Measurements from ENCODE around the gene RPS2.
"Not testable (repeated sequence)": the region's sequence is repeated elsewhere in the genome, so short reads cannot be mapped to it uniquely, and the experiment has no call there.

Gene RPS2

DNA sequence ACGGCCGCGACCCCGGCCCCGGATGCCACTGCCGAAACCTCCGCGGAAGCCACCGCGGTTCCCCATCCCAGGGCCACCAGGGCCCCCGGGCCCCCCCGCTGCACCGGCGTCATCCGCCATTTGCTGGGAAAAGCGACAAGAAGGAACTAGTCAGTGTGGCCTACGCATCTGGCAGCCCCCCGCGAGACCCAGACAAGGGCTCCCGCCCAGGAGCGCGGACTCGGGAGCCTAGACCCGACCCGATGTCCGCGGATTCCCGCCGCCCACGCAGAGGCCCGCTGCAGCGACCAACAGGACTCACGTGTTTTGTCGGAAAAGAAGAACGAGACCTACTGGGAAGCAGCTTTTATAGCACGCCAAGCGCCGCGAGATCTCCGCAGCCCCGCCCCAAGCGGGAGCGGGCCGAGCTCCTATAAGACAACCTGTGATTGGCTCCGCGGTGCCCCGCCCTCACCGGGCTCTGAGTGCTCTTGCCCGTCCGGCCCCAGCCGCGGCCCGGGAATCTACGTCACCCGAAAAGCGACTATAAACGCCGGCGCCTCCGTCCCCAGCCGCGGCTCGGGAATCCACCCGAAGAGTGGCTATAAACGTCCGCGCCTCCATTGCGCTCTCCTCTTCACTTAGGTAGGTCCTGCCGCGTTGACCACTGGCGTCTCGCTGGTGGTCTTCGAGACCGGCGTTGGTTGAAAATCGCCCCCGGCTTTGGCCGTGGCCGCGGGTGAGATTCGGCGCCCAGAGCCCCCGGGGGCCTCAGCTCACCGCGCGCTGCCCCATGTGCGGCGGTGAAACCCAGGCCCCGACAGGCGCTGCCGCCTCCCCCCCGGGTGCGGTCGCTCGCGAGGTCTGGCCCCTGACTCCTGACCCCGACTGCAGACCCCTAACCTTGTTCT, at the start of gene RPS2:
RPS2 (minus strand) TSS at position 321 of the 890 bp plus-strand sequence; CDS start at position 120, 201 bp downstream.
- DNase-seq, result peak; percentile 100

DNA sequence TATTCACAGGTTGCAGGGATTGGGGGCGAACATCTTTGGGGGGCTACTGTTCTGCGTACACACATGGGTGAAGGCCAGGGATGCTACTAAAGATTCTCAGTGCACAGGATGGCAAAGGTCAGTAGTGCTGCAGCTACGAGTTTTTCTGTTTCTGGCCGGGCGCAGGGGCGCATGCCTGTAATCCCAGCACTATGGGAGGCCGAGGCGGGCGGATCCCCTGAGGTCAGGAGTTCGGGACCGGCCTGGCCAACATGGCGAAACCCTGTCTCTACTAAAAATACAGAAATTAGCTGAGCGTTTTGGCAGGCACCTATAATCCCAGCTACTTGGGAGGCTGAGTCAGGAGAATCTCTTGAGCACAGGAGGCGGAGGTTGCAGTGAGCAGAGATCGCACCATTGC, 48.9 kb upstream of the RPS2 start:
- DNase-seq, result no peak

DNA sequence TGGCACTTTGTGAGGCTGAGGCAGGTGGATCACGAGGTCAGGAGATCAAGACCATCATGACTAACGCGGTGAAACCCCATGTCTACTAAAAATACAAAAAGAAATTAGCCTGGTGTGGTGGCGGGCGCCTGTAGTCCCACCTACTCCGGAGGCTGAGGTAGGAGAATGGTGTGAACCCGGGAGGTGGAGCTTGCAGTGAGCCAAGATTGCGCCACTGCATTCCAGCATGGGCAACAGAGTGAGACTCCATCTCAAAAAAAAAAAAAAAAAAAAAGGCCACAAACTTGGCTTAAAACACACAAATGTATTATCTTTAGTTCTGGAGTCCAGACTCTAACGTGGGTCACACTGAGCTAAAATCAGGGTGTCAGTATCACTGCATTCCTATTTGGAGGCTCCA, 47.1 kb upstream of the RPS2 start:
- DNase-seq, result not testable (repeated sequence)

DNA sequence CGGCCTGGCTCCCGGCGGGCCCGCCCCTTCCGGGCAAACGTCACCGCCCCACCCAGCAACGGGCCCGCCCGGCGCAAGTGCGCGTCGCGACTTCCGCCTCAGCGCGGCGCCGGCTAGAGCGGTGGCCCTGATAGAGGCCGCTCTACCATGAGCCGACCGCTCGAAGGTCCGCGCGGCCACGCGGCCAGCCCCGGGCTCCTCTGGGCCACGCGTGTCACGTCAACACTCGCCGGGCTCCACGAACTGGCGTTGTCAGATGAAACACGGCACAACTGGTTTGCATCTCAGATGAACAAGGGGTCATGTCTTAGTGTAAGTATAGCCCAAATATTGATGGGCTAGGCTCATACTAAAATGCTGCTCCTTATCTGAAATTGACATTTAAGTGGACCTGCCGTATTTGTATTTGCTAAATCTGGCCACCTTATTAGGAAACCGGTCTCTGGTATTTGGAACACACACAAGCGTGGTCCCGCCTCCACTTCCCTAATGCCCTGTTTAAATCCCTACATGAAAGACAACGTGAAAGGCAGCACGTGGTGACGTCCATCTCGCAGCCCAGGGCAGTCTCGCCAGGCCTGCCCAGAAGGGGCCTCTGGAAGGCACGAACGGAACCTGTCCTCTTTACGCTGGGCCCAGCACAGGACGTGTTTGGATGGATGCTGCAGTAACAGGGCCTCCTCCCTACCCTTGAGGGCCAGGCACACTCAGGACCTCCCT, 45.3 kb upstream of the RPS2 start, which contains the start of gene ZNF598:
ZNF598 (minus strand) TSS at position 31 of the 720 bp plus-strand sequence.
- DNase-seq, result peak; percentile 82

DNA sequence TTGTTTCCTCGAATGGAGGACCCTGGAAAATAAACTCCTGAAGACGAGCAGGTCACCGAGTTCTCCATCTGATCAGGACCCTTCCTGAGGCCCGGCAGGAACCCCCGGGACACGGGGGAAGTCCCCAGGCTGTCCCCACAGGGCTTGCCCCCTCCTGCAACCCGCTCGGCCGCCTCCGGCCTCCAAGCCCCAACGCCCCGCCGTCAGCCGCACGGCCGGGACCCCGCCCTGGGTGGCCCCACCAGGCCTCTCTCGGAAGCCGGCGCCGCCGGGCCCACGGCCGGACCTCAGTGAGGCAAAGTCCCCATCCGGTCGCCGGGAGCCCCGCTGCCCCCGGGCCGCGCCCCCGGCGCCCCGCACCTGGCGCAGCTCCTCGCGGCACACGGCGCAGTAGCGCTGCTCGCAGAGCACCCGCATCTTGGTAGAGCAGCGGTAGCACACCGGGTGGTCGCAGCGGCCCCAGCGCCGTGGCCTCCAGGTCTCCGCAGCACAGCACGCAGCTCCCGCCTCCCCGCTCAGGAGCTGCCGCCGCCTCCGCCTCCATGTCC, 44.6 kb upstream of the RPS2 start:
- no peak for DNase-seq

DNA sequence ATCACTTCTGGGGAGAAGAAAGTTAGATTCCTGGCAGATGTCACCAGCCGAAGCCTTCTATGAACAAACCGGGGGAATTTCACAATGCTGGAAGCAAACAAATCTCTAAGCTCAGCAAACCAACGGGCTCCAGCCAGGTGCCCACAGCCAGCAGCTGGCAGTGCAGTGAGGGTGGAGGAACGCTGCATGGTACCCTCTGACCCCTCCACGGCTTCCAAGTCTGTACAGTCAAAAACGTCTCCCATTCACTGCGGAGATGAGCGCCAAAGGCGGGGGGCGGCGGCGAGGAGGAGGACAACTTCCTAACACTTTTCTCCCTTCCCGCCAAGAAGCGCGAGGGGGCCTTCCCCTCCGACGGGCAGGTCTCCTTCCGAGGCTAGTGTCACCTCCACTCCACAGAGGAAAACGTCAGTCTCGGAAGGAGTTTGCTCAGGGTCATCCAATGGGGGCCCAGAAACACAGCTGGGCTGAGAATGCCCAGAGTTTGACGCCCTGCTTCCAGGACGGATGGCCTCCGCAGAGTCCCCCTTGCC, 44.1 kb upstream of the RPS2 start:
- DNase-seq, result no peak

DNA sequence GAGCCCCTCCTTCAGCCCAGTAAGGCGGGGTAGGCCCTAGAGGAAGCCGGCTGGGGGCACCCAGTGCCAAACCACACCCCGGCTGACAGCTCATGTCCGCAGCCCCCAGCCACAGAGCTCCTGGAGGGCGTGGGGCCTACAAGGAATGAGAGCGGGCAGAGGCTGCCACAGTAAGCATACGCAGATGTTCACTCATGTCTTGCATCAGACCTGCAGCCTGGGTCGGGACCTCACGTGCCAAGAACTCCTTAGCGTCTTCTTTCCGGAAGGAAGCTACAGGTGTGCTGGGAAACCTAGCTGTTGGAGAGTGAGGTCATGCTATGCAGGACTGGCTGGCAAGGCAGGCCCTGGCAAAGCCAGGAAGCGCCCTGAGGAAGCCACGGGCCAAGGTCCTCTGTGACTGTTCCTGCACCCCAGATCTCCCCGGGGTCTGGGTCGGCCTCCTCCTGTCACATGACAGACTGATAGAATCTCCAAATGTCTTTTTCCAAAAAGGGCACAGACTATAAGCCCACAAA, 43.4 kb upstream of the RPS2 start:
- peak; percentile 33 for DNase-seq

DNA sequence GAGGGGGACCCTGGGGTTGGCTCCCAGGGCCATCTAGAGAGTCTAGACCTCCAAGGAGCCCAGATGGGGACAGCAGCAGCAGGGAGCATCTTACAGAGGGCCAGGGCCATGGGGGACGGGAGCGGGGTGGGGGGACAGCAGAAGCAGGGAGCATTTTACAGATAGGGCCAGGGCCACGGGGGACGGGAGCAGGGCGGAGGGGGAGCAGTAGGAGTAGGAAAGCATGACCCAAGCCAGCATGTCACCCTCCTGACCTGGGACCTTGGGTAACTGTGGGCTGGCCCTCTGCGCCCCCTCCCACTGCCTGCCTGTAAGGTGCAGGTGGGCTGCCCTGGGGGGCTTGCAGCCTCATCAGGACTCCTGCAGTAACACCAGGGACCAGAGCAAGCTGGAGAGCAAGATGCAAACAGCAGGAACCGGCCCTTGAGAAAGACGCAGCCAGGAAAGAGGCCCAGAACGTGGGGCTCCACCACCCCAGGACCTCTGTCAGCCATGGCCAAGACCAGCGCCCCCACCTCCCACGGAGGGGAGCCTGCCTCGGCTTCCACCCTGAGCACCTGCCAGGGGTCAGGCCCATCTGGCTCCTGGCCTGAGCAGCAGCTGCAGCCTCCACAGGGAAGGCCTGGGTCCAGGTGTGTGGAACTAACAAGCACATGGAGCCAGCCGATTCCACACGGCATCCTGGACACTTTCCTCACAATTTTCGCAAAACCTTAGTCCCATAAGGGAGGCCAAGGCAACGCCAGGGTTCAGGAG, 42.6 kb upstream of the RPS2 start:
- DNase-seq, result no peak

DNA sequence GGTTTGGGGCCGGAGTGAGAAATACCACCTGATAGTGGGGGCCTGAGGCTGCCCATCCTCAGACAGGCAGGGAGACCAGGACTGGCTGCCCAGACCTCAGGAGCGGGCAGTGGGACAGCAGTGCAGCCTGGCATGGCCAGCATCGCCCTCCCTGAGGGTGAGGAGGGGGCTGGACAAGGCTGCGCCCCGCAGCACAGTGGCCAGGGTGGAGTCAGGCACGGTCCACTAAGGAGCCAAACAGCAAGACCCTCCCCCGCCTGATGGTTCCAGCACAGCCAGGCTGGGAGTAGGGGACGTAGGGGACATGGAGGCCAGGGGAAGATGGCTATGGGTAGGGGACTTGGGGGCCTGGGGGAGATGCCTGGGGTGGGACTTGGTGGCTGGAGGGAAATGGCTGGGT, 41.7 kb upstream of the RPS2 start:
- DNase-seq, result no peak

DNA sequence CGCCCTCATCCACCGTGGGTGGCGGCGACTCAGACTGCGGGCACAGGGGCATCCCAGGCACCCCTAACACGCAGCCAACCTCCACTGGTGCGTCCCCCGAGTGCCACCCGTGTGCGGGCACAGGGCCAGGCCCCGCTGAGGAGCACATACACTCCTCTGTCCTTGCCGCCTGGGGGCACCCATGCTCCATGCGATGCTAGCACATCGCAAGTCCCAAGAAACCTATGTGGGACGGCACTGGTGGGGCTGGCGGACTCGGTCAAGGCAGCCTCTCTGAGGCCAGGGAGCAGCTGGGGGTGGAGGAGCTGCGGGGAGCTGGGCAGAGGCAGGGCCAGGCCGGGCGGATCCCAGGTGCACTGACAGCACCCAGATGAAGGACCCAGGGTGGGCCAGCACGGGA, 41.0 kb upstream of the RPS2 start:
- no peak for DNase-seq

DNA sequence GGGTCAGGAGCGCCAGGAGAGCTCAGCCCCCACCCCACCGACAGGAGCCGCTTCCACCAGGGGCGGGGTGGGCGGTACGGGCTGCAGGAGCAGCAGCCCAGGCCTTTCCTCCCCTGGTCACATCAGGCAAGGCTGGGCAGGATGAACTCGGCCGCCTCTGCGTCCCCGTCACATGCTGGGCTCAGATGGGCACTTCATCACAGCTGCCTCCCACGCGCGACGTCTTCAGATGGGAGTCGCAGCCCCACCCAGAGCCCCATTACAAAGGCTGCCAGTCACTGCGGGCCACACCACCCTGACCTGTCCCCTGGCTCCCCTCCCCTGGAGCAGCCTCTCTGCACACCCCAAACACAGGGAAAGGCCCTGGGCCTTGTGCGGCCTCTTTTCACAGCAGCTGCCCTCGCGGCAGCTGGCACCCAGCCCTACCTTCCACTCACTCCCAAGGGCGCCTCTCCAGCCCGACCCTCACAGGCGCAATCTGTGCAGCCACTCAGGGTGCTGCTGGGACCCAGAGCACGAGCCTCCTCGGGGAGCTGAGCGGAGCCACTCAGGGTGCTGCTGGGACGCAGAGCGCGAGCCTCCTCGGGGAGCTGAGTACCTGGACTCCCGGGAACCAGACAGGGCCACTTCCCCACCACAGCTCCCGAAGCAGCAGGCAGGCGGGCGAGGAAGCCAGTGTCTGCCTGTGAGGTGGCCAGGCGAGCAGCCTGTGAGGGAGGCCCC, 40.3 kb upstream of the RPS2 start:
- DNase-seq, result no peak

DNA sequence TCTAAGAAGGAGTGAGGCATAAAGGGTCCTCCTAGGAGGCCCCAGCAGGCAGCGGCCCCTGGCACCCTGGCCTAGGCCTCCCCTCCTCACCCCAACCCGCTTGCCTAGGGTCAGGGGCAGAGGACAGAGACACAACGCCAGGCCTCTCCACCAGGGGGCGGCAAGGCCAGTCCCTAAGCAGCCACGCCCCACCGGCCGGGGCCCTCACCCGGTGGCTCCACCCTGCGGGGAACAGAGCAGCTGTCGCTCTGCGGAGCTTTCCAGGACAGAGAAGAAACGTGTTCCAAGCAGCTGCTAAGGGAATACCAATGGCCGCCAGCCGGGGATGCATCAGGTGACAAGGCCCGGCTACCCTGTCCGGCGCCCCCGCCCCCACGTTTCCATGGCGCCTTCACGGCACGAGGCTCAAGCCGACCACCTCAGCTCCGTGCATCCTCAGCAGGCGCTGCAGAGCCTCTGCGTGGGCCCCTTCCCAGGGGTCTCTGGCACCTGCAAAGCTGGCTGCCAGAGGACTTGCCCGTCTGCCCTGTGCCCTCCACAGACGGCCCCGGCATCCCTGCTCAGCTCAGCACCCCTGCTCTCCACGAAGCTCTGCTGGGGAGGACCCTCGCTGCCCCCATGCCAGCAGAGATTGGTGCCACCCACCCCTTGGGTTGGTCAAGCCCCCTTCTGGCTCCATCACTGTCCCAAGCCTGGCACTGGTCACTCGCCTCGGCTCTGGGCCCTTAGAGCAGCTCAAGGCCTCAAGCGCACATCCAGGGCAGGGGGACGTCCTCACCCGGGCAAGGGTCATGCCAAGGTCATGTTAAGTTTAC, 39.4 kb upstream of the RPS2 start:
- peak; percentile 88 for DNase-seq

DNA sequence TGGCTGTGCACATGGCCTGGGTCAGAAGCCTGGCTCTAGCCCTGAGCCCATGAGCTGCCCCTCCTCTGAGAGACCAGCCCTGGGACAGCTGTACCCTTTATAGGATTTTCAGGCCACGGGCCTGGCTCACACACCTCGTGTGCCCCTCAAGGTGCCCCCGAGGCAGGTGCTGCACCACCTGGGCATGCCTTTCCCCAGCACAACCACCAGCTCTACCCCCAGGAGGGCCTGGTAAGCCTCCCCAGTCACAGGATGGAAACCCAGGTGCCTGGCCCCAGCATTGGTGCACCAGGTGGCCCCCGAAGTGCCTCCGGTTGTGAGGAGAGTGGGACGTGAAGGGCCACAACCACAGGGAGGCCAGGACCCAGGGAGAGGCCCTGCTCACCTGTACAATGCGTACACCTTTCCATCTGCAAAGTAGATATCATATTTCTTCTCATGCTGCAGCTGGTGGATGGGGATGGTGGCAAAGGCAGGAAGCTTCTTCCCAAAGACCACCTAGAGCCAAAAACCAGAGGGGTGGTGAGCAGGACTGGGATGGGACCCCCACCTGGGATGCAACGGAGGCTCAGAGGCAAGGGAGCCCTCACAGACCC, 38.7 kb upstream of the RPS2 start:
- DNase-seq, result no peak

DNA sequence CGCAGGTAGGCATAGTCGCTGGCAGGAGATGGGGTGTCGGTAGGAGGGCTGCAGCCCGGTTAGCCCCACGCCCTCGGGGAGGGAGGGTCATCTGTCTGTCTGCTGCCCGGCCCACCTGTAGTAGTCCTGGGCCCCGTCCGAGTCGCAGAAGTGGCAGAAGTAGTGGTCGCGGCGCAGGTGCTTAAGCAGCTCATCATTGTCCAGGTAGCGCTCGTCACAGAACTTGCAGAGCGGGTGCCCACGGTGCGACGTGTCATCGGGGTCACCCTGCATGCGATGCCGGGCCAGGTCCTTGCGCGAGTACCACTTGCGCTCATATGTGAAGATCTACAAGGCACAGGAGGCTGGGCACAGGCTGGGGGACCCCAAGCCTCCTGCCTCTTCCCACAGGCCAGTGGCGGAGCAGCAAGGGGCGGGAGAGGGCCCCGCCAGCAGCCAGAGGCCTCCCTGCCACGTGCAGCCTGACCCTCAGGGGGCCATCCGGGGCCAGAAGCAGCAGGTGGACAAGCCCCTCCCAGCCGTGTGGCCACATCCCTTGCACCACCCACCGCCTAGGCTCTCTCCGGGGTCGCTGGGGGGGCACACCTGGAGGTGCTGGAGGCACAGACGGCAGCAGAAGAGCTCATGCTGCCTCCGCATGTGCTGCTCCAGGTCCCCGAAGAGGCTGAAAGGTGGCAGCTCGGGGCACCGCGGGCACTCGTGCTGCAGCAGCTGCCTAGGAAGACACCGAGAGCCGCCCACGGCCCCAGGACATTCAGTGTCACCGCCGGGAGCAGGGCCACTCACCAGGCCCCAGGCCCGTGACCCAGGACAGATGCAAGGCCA, 38.0 kb upstream of the RPS2 start:
- DNase-seq, result no peak

DNA sequence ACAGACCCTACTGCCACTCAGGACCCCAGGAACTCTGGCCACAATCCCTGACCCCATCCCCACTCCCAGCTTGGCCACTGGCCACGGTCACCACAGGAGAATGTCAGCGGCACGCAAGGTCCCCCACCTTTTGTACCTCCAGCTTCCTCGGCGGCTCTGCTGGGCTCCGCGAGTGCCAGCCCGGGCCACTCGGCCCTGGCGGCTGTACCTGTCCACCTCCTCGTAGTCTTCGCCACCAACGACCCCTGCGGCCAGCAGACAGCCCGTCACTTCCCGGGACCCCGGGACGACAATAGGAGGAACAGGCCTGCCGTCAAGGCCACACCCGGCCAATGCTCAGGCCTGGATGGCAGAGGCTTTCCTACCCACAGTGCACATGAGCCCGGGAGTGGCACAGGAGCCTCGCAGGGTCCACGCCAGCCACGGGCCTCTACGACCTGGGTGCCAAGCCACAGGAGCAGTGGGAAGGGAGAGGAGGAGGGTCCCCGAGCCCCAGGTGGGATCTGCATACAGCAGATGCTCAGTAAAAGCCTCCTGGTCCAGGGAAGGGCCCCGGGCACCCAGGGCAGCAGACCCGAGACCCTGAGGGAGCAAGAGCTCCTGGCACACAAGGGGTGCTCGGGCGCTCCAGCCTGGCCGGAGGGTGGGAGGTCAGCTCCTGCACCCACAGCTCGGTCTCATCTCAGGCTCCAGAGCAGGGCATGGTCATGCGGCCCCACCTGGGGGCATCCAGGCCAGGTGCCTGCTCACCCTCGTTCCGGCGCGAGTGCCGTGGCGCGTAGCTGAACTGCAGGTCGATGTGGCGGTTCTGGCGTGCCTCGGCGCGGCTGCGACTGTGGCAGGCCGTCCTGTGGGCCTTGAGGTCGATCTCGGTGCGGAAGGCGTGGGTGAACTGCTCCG, 37.1 kb upstream of the RPS2 start:
- DNase-seq, result no peak

DNA sequence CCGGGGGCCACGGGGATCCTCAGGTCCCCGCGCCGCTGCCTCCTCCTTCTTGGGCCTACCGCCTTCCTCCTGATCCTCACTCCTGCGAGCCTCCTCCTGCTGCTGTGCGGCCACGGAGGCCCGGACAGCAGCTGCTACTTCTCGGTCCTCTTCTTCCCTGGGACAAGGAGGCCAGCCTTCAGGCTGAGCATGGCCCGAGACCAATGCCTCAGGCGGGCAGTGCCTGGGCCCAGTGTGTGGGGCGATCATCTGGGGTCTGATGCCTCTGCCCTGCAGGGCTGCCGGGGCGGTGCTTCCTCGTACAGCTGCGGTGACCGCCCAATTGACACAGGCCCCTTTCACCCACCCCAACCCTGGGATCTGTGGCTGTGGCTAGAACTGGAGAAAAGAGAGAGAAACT, 36.4 kb upstream of the RPS2 start:
- DNase-seq, result no peak

DNA sequence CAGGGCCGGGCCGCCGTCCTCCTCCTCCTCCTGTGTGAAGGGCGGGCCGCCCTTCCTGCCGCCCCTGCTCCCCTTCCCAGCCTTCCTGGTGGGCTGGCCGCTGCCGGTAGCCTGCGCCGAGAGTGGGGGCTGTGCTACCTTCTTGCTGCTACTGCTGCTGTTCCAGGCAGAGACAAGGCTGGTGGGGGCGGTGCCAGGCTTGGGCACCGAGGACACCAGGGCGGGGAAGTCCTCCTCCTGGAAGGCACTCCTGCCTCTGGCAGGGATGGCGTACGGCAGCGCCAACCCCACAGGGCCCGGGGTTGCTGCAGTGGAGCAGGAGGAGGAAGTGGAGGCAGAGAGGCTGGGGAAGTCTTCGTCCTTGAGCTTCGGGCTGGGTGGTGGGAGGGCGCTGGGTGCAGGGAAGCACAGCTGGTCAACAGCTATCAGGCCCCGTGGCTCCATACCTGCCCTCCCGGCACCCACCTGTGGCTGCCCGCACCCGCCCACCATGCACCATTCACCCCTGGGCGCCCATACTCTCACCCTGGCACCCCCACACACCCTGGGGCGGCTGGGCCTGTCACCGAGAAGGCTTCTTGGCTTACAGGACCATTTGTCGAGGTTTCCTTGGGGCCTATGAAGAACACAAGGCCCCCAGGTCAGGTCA, 35.4 kb upstream of the RPS2 start:
- no peak for DNase-seq
